Spleen (tissue), 7 donors: ENCODE data around the gene TFAP2C.

Experiments used
- CTCF ChIP-seq, 11 experiments: fragments of 200-600 bp in 7 of 11; fragments of 450-650 bp in 4 of 11; sonication (generic) in 4 of 11; IDR thresholded peaks in 8 of 11; conservative IDR thresholded peaks in 3 of 11; 1 replicate in 7 of 11; 2 replicates in 4 of 11; pipeline versions ENCODE4 v1.4.0 to v1.8.0; 2016 to 2021; ENCODE audit warnings: antibody characterized with exemption in 11 of 11, inconsistent platforms in 4 of 11, mild to moderate bottlenecking in 1 of 11
- POLR2A ChIP-seq, 3 donors: fragments of 450-650 bp; IDR thresholded peaks; one replicate each; pipeline ENCODE4 v1.5.1; 2017; ENCODE audit warnings: antibody characterized with exemption in 3 of 3, mild to moderate bottlenecking in 1 of 3
- donor health status: DM: no; HTN: no; CAD: no; lungs with moderate emphysema.
- donor health status: DM: no; HTN: no; CAD: no.
- donor health status: DM: no; HTN: no; CAD: no.

- TF ChIP-seq CTCF (IDR thresholded peaks at IDR 0.05 in 8 of 11, conservative IDR thresholded peaks at IDR 0.05 in 3 of 11) = no peak
- no peak for TF ChIP-seq POLR2A (IDR thresholded peaks at IDR 0.05)
These were observed 19.8 kb upstream of the TFAP2C start for GRCh38 chr20:56609321-56609720.
